HG02840 (cell line): ENCODE results near the gene WDR18.

Source experiments
- ATAC-seq: cut with Tn5 transposase; IDR thresholded peaks from one replicate; pipeline ENCODE4 v1.9.1; 2021; ENCODE audit warnings: mild to moderate bottlenecking, moderate library complexity, moderate number of reproducible peaks; ENCODE audit not compliant: unreplicated experiment, low FRiP score

Gene WDR18

GRCh38 chr19:984165-984967, at the start of gene WDR18:
WDR18 (plus strand) TSS chr19:984345; CDS start chr19:984354, 9 bp downstream.
- ATAC-seq, result peak; percentile 79

DNA sequence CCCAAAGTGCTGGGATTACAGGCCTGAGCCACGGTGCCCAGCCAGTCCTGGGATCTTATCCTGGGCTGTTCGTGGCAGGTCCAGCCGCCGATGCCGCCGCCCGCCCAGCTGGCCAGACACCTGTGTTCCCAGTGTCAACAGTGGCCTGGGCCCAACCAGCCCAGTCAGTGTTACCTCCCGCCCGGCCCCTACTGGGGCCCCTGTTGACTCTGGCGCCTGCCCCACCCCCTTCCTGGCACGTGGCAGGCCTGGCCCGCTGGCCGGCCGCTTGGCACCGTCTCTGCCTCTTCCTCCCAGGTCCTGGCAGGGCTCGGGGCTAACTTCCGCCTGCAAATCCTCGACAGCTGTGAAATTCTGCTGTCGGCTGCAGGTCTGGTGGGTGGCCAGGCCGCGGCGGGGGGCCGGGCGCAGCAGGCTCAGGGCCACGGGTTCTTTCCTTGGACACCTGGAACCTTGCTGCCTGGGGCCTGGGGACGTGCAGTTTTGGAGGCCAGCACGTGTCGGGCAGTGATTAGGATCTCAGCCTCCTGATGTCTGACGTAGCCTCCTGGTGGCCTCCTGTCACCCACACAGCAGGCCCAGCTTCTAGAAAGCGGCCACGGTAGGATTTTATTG, 49.2 kb upstream of the WDR18 start:
- no peak for ATAC-seq

GRCh38 chr19:936175-936546, 48.0 kb upstream of the WDR18 start:
- ATAC-seq, result no peak

DNA sequence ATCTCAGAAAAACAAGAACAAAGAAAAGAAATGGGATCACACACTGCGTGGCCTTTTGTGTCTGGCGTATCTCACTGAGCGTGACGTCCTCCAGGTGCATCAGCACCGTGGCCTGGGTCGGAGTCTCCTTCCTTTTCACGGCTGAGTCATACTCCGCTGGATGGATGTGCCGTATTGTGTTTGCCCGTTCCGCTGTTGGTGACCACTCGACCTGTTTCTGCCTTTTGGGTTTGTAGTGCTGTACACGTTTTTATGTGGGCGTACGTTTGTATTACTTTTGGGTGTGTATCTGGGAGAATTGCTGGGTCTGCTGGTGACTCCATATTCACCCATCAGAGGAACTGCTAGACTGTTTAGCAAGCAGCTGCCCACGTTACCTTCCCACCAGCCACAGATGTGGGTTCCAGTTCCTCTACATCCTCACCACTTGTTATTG, 46.9 kb upstream of the WDR18 start:
- ATAC-seq, result no peak

DNA sequence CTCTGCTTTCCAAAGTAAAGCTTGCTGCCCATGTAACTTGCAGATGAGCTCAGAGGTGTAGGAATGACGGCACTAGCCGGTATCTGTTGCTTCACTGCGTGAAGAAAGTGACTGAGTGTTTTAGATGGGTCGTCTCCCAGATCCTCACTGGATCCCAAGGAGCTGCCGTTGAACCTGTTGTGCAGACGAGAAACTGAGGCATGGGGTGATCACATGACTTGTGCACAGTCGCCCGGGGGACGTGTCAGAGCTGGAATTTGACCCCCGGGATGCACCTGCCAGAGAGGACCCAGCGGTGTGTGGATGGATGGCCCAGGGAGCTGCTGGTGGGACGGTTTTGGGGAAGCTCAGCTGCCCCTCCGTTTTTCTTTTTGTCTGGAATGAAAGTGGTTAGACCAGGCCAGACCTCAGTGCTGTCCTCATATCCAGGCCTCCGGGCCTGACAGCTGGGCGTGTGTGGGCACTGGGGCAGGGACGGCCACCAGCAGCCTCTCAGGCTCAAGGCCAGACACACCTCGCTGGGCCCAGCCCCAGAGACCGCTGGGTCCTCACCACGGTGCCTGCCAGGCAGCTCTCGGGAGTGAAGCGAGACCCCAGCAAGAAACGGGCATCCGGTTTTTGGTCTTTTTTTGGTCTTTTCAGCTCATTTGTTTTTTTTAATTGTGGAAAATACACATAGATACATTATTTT, 45.8 kb upstream of the WDR18 start:
- no peak for ATAC-seq

GRCh38 chr19:939439-939838, 44.7 kb upstream of the WDR18 start:
- ATAC-seq, result no peak

- no peak for ATAC-seq
Observed at GRCh38 chr19:939922-940321, 44.2 kb upstream of the WDR18 start.

- no peak for ATAC-seq
Observed at GRCh38 chr19:940591-941291, 43.4 kb upstream of the WDR18 start.

DNA sequence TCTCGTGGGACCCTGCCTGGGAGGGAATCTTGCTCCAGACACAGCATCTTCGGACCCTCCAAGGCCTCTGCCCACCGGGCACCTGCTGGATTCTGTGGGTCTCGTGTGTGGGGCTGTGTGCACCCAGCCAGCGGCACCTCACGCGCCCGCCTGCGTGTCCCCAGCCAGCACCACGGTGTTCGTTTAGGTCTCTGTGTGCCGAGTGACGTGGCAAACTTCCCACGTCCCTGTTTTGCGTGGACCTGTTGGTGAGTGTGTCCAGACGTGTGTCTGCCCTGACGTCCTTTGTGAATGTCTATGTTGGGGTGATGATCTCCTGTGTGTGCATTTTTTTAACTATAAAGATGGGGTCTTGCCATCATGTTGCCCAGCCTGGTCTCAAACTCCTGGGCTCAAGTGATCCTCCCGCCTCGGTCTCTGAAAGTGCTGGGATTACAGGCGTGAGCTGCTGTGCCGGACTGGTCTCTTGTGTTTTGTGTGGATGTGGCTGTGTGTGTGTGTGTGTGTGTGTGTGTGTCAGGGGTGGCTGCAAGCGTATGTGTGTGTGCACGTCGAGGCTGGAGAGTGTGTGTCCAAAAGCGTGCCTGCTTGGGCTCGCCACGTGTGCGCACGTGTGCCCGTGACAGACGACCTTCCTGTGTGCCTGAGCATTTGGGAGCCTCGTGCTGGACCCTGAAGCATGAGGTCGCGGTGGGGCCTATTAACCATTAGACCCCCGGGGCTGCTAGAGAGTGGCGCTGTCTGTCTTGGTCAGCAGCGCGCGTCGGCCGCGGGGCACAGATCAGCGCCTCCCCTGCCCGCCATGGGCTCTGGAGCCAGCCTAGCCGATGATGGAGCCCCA, 42.6 kb upstream of the WDR18 start:
- no peak for ATAC-seq

DNA sequence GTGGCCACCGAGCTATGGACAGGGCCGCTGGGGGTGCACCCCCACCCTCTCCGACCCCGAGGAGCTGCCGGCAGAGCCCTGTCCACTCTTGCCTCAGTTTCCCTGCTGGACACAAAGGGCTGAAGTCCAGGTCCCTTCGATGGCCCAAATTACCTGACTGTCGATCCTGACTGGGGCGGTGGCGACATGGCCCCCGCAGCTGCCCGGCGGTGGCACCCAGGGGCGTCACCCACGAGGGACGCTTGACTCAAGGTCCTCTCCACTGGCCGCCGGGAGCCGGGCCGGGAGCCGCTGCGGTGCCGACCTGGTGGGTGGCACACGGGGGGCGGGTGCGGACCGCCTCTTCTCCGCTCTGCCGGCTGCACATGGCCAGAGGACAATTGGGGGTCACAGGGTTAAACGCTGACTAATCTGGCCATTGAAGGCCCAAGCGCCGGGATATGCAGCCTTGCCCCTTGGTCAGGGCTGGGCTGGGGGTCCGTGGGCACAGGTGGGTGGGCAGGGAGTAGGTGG, 42.0 kb upstream of the WDR18 start:
- ATAC-seq, result no peak

DNA sequence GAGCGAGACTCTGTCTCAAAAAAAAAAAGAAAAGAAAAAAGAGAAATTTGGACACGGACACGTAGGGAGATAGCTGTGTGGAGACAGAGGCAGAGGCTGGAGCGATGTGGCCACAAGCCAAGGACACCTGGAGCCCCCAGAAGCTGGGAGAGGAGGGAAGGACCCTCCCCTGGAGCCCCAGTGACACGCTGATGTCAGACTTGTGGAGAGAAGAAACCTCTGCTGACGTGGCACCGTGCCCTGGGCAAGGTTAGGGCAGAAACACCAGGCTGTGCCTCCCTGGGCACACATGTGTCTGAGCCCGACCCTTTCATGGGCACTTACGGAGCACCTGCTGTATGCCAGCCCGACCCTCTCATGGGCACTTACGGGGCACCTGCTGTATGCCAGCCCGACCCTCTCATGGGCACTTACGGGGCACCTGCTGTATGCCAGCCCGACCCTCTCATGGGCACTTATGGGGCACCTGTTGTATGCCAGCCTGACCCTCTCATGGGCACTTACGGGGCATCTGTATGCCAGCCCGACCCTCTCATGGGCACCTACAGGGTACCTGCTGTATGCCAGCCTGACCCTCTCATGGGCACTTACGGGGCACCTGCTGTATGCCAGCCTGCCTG, 40.5 kb upstream of the WDR18 start:
- ATAC-seq, result no peak

GRCh38 chr19:944171-944567, 40.0 kb upstream of the WDR18 start:
- ATAC-seq, result no peak

GRCh38 chr19:944663-945241, 39.4 kb upstream of the WDR18 start:
- ATAC-seq, result no peak

DNA sequence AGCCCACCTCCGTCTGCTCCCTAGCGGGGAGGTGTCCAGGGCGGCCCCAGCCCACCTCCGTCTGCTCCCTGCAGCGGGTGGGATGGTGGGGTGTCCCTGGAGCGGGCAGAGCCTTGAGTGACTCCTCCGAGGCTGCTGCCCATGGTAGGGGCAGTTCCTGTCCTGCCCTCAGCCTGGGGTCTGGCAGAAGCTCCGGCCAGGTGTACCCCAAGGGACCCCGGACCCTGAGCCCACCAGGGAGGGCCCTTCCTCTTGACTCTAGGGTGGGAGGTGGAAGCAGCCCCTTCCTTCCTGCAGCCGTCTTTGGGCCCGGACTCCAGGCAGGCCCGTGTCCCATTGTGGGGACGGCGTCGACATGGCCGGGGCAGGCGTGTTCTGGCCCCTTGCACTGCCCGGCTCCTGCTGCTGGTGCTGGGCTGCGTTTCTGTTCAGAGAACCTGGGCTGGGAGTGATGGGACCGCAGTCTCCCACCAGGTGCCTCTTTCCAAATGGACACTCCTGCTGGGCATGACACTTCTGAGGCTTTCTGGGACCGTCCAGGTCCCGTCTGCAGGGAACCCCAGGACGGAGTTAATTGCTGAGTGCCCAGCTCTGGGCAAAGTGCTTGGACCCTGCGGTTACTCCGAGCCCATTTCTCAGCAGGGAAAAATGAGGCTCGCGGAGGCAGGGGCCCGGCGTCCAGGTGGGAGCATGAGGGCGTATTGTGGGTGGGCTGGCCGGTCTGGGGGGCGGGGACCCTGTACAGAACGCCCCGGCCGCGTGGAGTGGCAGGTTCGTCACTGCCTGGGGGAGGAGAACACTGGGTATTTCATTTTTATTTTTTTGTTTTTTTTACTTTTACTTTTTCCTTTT, 38.5 kb upstream of the WDR18 start:
- no peak for ATAC-seq

GRCh38 chr19:947090-947706, 36.9 kb upstream of the WDR18 start:
- ATAC-seq, result peak; percentile 14

DNA sequence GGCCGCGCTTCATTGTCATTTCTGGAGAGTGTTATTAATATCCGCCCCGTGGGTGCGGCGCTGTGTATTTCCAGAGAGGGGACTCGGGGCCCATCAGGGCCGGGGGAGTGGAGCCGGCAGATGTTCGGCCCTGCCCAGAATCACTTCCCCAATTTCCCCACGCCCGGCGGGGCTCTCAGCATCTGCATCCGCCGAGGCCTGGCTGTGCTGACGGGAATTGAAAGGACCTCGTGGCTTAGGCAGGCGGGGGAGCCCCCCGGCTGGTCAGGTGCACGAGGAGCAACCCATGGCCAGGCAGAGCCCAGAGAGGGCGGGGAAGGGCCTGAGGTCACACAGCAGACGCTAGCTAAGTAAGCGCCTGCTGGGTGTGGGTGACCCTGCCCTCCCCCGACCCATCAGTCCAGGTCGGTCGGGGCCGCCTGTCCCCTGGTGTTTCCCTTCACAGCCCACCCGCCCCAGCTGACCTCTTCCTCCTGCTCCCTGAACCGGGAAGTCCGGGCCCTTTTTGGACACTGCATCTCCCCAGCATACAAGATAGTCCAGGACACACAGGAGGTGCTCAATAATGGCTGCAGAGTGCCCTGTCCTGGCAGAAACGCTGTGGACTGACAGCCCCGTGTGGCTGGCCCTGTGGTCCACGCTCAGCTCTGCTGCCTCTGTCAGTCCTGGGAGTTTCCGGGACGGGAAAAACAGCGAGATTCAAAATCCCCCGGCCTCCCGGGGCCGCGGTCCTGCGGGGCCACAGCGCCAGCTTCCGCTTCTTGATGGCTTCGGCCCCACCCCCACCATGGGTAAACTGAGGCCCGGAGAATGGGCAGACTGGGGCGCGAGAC, 36.2 kb upstream of the WDR18 start:
- peak; percentile 57 for ATAC-seq
